GM23338 (cell line): Measurements from ENCODE around the gene RNF180. TPM values are rescaled to one million over a fixed set of nuclear protein-coding genes. Genes with fewer than 3 reads are reported as not detected.

Source experiments
- ATAC-seq: fragments of 200-7000 bp; cut with Tn5 transposase; 3 replicates; pipeline ENCODE4 v1.9.1; 2020
- DNase-seq: peaks from one replicate; pipeline ENCODE4 v3.0.0-alpha.2; 2015; ENCODE audit warnings: low spot score
- H2AFZ ChIP-seq: fragments of 200-600 bp; sonication (generic); 2 replicates; pipeline ENCODE4 v1.8.0; 2016; ENCODE audit warnings: antibody characterized with exemption, mild to moderate bottlenecking, moderate library complexity
- H3F3A ChIP-seq: fragments of 200-600 bp; sonication (generic); replicated peaks from 2 replicates; pipeline ENCODE4 v1.8.0; 2017; ENCODE audit warnings: antibody characterized with exemption, mixed run types, low read depth
- H3K27ac ChIP-seq: fragments of 200-600 bp; sonication (generic); 2 replicates; pipeline ENCODE4 v1.6.1; 2016; ENCODE audit warnings: low read depth
- H3K27me3 ChIP-seq: fragments of 200-600 bp; sonication (generic); 2 replicates; pipeline ENCODE4 v1.8.0; 2016; ENCODE audit warnings: mild to moderate bottlenecking, mixed run types, moderate library complexity; ENCODE audit not compliant: insufficient read depth
- H3K36me3 ChIP-seq: fragments of 200-600 bp; sonication (generic); 2 replicates; pipeline ENCODE4 v1.8.0; 2016; ENCODE audit warnings: mild to moderate bottlenecking; ENCODE audit not compliant: insufficient read depth
- H3K4me1 ChIP-seq: fragments of 200-600 bp; sonication (generic); 2 replicates; pipeline ENCODE4 v1.8.0; 2016; ENCODE audit warnings: mild to moderate bottlenecking, moderate library complexity; ENCODE audit not compliant: insufficient read depth
- H3K4me2 ChIP-seq: fragments of 200-600 bp; sonication (generic); 2 replicates; pipeline ENCODE4 v1.7.1; 2017; ENCODE audit warnings: mixed run types
- H3K4me3 ChIP-seq: fragments of 200-600 bp; sonication (generic); 2 replicates; pipeline ENCODE4 v1.6.1; 2016; ENCODE audit warnings: mixed run types
- H3K79me2 ChIP-seq: fragments of 200-600 bp; sonication (generic); replicated peaks from 2 replicates; pipeline ENCODE4 v1.8.0; 2017; ENCODE audit warnings: mild to moderate bottlenecking; ENCODE audit not compliant: insufficient read depth
- H3K9me2 ChIP-seq: fragments of 200-600 bp; sonication (generic); 2 replicates; pipeline ENCODE4 v1.8.0; 2017; ENCODE audit not compliant: insufficient read depth
- H4K20me1 ChIP-seq: fragments of 200-600 bp; sonication (generic); replicated peaks from 2 replicates; pipeline ENCODE4 v1.8.0; 2017; ENCODE audit warnings: mild to moderate bottlenecking; ENCODE audit not compliant: insufficient read depth
- H3K27ac Mint-ChIP-seq: 2 replicates; pipeline ENCODE4 v1.8.0; 2020; ENCODE audit warnings: inconsistent platforms, mild to moderate bottlenecking, moderate library complexity, mixed read lengths
- H3K27me3 Mint-ChIP-seq: 3 replicates; pipeline ENCODE4 v1.8.0; 2022; ENCODE audit warnings: low read depth, mild to moderate bottlenecking, moderate library complexity, mixed read lengths, inconsistent platforms; ENCODE audit not compliant: insufficient read depth, poor library complexity
- H3K36me3 Mint-ChIP-seq: 3 replicates; pipeline ENCODE4 v1.8.0; 2021; ENCODE audit warnings: low read depth, mild to moderate bottlenecking, inconsistent platforms, moderate library complexity, mixed read lengths
- H3K4me1 Mint-ChIP-seq: 3 replicates; pipeline ENCODE4 v1.8.0; 2020; ENCODE audit warnings: mild to moderate bottlenecking, inconsistent platforms, mixed read lengths
- H3K4me3 Mint-ChIP-seq: 3 replicates; pipeline ENCODE4 v1.8.0; 2021; ENCODE audit warnings: moderate library complexity, mild to moderate bottlenecking, inconsistent platforms, mixed read lengths
- H3K9me3 Mint-ChIP-seq: 3 replicates; pipeline ENCODE4 v1.8.0; 2020; ENCODE audit warnings: moderate library complexity, mild to moderate bottlenecking, inconsistent platforms, mixed read lengths
- EZH2 ChIP-seq: fragments of 200-600 bp; sonication (generic); IDR thresholded peaks from one replicate; pipeline ENCODE4 v1.8.0; 2017; ENCODE audit warnings: antibody characterized with exemption, mild to moderate bottlenecking, low read depth; ENCODE audit not compliant: unreplicated experiment
- EZH2phosphoT487 ChIP-seq: fragments of 200-600 bp; sonication (generic); IDR thresholded peaks from one replicate; pipeline ENCODE4 v1.8.1; 2018; ENCODE audit warnings: antibody characterized with exemption; ENCODE audit not compliant: unreplicated experiment
- NANOG ChIP-seq: IDR thresholded peaks from 2 replicates; pipeline ENCODE4 v1.6.1; 2016; ENCODE audit warnings: antibody characterized with exemption, borderline replicate concordance
- STAT1 ChIP-seq: IDR thresholded peaks from one replicate; pipeline ENCODE4 v1.6.1; 2016; ENCODE audit warnings: antibody characterized with exemption; ENCODE audit not compliant: unreplicated experiment
- ZNF114 ChIP-seq: fragments of 250-450 bp; sonication (Bioruptor Pico); IDR thresholded peaks from 2 replicates; pipeline ENCODE4 v1.5.0; 2020; ENCODE audit warnings: mild to moderate bottlenecking, moderate library complexity
- ZNF331 ChIP-seq: fragments of 250-450 bp; sonication (Bioruptor Pico); IDR thresholded peaks from 2 replicates; pipeline ENCODE4 v1.5.0; 2020; ENCODE audit warnings: low read depth, mild to moderate bottlenecking, moderate library complexity
- polyA plus RNA-seq: library from polyadenylated mRNA; unstranded; fragments of >200 nt; fragmentation: Nextera tagmentation; extraction: Ambion mirVana; gene quantifications from 2 replicates; pipeline ENCODE4 v1.2.1, GENCODE V29; 2016
- total RNA-seq: library from RNA; depleted of rRNA; stranded (reverse); fragments of >200 nt; shearing (Covaris generic); gene quantifications from 2 replicates; pipeline ENCODE4 v1.2.3, GENCODE V29; 2014
- TF ChIP-seq, protein P1 (sequence below), 2 experiments: fragments of 200-600 bp in 1 of 2; sonication (generic) in 1 of 2; conservative IDR thresholded peaks; 2 replicates each; pipeline versions ENCODE4 v1.5.1 to v1.6.1; 2016 to 2017; ENCODE audit warnings: antibody characterized with exemption in 2 of 2, low read depth in 2 of 2, mild to moderate bottlenecking in 2 of 2, moderate library complexity in 1 of 2
- TF ChIP-seq, protein P2 (sequence below): IDR thresholded peaks from one replicate; pipeline ENCODE4 v1.6.1; 2018; ENCODE audit warnings: antibody characterized with exemption; ENCODE audit not compliant: unreplicated experiment
- TF ChIP-seq, protein P3 (sequence below): IDR thresholded peaks from 2 replicates; pipeline ENCODE4 v1.6.1; 2016; ENCODE audit warnings: antibody characterized with exemption

The RNF180 gene
- total and polyA plus RNA-seq, 2 experiments from 2014 or later: 2.0 to 4.2 TPM

DNA sequence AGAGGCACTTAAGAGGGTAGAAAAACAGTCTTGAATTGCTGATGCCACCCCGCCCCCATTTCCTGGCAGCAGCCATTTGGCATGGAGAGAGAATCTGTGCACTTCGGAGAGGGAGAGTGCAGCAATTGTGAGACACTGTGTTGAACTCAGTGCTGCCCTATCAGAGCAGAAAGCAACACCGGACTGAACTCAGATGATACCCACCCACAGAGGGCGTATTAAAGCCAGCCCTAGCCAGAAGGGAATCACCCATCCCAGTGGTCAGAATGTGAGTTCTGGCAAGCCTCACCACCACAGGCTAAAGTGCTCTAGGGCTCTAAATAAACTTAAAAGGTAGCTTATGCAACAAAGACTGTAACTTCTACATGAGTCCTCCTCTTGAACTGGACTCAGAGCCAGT lies 251.7 kb downstream of the RNF180 start:
- Histone ChIP-seq H3K27me3 (no peaks in the 10 kb centered on the region), H3K79me2 (no peaks in the 10 kb centered on the region), H4K20me1 (no peaks in the 10 kb centered on the region), H3K36me3 (no peaks in the 10 kb centered on the region), H3K9me2 (no peaks in the 10 kb centered on the region; the same call in 1 of the 2 replicates), H3K27ac (no peak overlapping the region), H2AFZ (peak overlapping the region; percentile 85), H3K4me3 (no peak overlapping the region), H3F3A (no peaks in the 10 kb centered on the region), H3K4me2 (no peak overlapping the region), H3K4me1 (0 out of 2 replicates have a peak, but pooled peaks cover 3% of the 10 kb centered on the region)
- H3K36me3 Mint-ChIP-seq: no peaks in the 10 kb centered on the region
- H3K27me3 Mint-ChIP-seq: no peaks in the 10 kb centered on the region
- no peaks in the 10 kb centered on the region for H3K9me3 Mint-ChIP-seq
- peaks cover 9% of the 10 kb centered on the region; the same call in 2 of the 3 replicates for H3K4me1 Mint-ChIP-seq
- no peak for TF ChIP-seq EZH2phosphoT487
- TF ChIP-seq, protein P1, sequence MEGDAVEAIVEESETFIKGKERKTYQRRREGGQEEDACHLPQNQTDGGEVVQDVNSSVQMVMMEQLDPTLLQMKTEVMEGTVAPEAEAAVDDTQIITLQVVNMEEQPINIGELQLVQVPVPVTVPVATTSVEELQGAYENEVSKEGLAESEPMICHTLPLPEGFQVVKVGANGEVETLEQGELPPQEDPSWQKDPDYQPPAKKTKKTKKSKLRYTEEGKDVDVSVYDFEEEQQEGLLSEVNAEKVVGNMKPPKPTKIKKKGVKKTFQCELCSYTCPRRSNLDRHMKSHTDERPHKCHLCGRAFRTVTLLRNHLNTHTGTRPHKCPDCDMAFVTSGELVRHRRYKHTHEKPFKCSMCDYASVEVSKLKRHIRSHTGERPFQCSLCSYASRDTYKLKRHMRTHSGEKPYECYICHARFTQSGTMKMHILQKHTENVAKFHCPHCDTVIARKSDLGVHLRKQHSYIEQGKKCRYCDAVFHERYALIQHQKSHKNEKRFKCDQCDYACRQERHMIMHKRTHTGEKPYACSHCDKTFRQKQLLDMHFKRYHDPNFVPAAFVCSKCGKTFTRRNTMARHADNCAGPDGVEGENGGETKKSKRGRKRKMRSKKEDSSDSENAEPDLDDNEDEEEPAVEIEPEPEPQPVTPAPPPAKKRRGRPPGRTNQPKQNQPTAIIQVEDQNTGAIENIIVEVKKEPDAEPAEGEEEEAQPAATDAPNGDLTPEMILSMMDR (conservative IDR thresholded peaks at IDR 0.05; ENCODE audit: low read depth in 2 of 2): peak; percentile 41 to 70
- DNase-seq (peak; percentile 63), ATAC-seq (peak; percentile 92)
- H3K27ac Mint-ChIP-seq: peak overlapping the region; percentile 56; the same call in 1 of the 2 replicates
- no peak overlapping the region for H3K4me3 Mint-ChIP-seq

DNA sequence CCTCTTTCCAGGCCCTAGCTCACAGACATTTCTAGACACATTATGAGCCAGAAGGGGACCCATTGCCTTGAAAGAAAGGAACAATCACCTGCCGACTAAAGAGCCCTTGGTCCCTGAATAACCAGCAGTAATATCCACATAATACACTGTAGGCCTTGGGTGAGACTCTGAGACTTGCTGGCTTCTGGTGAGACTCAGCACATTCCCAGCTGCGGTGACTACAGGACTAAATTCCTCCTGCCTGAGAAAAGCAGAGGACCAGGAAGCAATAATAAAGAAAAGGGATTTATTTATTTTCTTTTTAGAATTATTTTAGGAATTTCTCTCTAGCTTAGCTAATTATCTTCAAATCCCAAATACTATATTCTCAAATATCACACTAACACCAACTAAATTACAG lies 252.4 kb downstream of the RNF180 start:
- H3K36me3 Mint-ChIP-seq: no peaks in the 10 kb centered on the region
- ATAC-seq: no peak
- no peak overlapping the region for H3K27ac ChIP-seq
- H3K9me2 ChIP-seq: peaks cover 4% of the 10 kb centered on the region; the same call in 1 of the 2 replicates
- H3K36me3 ChIP-seq: no peaks in the 10 kb centered on the region
- no peaks in the 10 kb centered on the region for H3K27me3 Mint-ChIP-seq
- 0 out of 2 replicates have a peak, but pooled peaks cover 3% of the 10 kb centered on the region for H3K4me1 ChIP-seq
- no peak for DNase-seq
- H2AFZ ChIP-seq: peak overlapping the region; percentile 85
- no peaks in the 10 kb centered on the region for H3K9me3 Mint-ChIP-seq
- no peaks in the 10 kb centered on the region for H3K27me3 ChIP-seq
- H3F3A ChIP-seq: no peaks in the 10 kb centered on the region
- no peaks in the 10 kb centered on the region for H3K79me2 ChIP-seq
- H3K4me1 Mint-ChIP-seq: peaks cover 9% of the 10 kb centered on the region; the same call in 2 of the 3 replicates
- H4K20me1 ChIP-seq: no peaks in the 10 kb centered on the region
- no peak overlapping the region for H3K4me3 Mint-ChIP-seq
- no peak overlapping the region for H3K4me2 ChIP-seq
- no peak overlapping the region for H3K4me3 ChIP-seq
- peak overlapping the region; percentile 56; the same call in 1 of the 2 replicates for H3K27ac Mint-ChIP-seq
- TF ChIP-seq, protein P2, sequence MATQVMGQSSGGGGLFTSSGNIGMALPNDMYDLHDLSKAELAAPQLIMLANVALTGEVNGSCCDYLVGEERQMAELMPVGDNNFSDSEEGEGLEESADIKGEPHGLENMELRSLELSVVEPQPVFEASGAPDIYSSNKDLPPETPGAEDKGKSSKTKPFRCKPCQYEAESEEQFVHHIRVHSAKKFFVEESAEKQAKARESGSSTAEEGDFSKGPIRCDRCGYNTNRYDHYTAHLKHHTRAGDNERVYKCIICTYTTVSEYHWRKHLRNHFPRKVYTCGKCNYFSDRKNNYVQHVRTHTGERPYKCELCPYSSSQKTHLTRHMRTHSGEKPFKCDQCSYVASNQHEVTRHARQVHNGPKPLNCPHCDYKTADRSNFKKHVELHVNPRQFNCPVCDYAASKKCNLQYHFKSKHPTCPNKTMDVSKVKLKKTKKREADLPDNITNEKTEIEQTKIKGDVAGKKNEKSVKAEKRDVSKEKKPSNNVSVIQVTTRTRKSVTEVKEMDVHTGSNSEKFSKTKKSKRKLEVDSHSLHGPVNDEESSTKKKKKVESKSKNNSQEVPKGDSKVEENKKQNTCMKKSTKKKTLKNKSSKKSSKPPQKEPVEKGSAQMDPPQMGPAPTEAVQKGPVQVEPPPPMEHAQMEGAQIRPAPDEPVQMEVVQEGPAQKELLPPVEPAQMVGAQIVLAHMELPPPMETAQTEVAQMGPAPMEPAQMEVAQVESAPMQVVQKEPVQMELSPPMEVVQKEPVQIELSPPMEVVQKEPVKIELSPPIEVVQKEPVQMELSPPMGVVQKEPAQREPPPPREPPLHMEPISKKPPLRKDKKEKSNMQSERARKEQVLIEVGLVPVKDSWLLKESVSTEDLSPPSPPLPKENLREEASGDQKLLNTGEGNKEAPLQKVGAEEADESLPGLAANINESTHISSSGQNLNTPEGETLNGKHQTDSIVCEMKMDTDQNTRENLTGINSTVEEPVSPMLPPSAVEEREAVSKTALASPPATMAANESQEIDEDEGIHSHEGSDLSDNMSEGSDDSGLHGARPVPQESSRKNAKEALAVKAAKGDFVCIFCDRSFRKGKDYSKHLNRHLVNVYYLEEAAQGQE: no peak
- TF ChIP-seq, protein P3, sequence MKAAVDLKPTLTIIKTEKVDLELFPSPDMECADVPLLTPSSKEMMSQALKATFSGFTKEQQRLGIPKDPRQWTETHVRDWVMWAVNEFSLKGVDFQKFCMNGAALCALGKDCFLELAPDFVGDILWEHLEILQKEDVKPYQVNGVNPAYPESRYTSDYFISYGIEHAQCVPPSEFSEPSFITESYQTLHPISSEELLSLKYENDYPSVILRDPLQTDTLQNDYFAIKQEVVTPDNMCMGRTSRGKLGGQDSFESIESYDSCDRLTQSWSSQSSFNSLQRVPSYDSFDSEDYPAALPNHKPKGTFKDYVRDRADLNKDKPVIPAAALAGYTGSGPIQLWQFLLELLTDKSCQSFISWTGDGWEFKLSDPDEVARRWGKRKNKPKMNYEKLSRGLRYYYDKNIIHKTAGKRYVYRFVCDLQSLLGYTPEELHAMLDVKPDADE: no peak
- TF ChIP-seq EZH2 (no peak), ZNF331 (no peak), STAT1 (no peak), ZNF114 (no peak), NANOG (no peak)
- TF ChIP-seq, protein P1 (conservative IDR thresholded peaks at IDR 0.05; ENCODE audit: low read depth in 2 of 2): no peak
